HG02623 (cell line): ENCODE results near the gene MRPL14.

Source experiments
- ATAC-seq: cut with Tn5 transposase; IDR thresholded peaks from one replicate; pipeline ENCODE4 v1.9.1; 2021; ENCODE audit warnings: moderate library complexity; ENCODE audit not compliant: unreplicated experiment

The MRPL14 gene

DNA sequence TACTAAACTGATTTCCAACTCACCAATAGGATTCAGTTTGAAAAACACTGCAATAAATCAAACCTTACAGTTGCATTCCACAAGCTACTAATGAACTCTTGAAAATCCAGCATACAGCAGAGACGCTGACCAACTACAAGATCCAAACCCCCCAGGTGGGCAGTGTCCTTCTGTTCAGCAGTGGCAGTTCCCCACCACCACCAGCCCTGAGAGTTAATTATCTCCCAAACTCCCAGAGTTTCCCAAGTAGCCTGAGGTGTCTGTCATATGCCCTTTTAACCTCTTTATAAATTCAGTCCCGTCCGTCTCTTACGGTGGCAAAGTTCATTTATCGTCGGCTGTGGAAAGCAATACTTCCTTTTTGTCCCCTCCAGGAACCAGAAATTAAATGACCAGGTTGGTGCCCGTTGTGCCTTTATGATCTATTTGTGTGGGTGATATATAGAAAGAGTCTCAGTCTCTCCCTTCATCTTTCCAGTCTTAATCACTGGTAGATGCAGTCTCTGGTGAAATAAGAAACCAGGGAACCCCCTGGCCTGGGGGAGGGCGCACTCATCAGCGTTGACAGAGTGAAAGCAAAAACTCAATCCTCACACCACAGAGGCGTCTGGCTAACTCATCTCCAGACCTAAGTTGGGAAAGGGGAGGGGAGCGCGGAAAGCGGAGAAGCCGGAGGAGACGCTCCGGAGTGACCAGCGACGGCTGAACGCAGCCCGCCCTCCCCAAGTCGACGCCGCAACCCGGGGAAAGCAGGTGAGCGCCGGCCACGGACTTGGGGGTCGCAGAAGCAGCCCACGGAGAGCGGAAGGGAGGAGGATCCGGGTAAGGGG lies 717 bp downstream of the MRPL14 start:
- ATAC-seq = peak; percentile 39

DNA sequence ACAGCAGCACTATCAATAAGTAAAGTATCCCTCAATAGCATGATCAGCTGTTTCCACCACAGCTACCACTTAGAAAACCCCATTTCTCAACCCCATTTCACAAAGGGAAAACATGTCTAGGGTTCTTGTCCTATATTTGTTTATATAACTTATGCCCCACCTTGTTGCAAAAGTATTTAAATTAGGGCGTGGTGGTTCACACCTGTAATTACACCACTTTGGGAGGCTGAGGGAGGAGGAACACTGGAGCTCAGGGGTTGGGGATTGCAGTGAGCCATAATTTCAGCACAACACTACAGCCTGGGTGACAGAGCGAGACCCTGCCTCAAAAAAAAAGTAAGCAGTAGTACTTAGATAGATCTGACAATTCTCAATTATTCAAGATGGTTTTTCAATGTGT lies 3.7 kb downstream of the MRPL14 start:
- no peak for ATAC-seq

DNA sequence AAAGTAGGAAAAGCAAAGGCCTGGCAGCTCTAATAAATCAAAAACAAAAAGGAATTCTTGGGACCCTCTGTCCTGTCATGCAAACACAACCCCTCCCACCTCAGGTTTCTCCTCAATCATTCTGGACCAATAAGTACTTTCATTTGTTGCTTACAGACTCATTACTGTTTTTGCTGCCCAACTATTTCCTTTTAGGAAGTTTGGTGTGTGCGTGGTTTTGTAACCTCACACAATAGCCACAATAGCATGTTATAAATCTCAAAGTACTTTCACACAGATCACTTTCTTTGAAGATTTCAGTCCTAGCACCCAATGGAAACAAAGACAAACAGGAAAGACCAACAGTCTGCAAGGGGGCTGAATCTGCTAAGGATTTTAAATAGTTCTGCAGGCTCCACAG lies 4.5 kb downstream of the MRPL14 start:
- ATAC-seq = no peak

DNA sequence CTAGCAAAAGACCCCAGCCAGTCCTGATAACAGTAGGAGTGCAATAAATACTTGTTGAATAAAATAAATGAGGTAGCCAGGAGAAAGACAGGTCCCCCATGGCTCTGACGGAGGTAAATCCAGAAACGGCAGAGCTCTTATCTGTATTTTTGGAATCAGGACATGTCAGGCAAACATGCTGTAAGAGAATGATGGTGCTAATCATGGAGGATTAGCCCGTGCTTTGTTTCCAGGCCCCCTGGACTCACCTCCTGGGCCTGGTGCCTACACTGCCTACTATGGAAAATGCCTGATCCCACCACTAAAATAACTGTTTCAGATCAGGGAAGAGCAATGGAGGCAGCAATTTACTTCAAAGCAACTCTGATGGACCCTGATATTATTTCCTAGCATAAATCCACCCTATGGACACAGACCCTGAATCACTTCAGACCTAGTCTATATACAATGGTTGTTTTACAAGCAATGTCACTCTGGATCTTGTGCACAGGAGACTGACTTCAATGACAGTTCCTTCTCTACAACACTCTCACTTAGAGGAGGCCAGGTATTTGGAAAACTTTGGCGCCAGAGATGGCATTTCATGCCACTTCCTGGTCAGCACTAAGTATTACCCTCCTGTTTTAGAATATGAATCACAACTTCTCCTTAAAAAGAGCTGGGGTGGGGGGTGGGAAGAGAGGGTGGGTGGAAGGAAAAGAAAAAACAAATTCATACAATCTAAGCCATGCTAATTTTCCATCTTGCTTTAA lies 6.4 kb downstream of the MRPL14 start:
- ATAC-seq = no peak

DNA sequence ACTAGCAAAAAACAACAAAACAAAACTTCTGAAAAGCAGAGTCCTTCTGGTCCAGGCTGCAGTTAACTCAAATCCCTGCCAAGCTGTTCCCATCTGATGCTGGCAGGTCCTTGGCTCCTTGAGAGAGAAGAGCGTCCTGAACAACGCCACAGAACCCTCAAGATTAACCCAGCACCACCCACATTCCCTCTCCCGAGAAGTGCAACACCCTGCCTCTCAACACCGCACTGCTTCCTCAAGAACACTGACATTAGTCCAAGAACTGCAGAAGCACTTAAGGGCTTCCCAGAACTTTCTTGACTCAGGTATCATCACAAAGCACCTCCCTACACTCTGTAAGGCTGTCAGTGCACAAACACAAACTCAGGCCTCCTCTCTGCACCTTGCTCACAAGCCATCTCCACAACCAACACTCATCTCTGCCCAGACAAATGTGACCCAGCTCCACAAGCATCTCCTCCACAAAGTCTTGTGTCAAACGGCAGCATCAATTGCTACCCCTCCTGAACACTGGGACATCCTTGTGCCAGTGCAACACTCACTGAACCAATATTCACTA lies 7.5 kb downstream of the MRPL14 start:
- ATAC-seq = no peak

DNA sequence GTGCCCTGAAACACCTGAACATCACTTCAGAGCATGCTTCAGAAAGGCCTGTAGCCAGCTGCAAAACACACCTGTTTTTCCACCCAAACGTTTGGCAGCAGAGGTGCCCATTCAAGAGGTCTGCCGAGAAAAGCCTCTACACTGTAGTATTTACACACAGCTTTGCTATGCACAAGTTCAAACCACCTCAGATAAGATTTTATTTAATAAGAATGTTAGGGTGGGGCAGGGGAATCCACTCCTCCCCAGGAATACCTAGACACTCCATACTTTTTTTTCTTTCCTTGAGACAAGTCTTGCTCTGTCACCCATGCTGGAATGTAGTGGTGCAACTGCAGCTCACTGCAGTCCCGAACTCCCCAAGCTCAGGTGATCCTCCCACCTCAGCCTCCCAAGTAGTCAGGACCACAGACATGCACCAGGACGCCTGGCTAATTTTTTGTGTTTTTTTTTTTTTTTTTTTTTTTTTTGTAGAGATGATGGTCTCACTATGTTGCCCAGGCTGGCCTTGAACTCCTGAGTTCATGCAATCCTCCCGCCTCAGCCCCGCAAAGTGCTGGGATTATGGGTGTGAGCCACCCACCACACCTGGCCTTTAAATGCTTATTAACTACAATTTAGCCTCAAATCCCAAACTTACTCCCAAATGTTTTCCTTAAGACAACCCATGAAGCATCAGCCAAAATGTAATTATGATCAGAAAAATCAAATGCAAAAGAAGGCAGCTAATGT lies 9.7 kb downstream of the MRPL14 start:
- ATAC-seq = no peak

DNA sequence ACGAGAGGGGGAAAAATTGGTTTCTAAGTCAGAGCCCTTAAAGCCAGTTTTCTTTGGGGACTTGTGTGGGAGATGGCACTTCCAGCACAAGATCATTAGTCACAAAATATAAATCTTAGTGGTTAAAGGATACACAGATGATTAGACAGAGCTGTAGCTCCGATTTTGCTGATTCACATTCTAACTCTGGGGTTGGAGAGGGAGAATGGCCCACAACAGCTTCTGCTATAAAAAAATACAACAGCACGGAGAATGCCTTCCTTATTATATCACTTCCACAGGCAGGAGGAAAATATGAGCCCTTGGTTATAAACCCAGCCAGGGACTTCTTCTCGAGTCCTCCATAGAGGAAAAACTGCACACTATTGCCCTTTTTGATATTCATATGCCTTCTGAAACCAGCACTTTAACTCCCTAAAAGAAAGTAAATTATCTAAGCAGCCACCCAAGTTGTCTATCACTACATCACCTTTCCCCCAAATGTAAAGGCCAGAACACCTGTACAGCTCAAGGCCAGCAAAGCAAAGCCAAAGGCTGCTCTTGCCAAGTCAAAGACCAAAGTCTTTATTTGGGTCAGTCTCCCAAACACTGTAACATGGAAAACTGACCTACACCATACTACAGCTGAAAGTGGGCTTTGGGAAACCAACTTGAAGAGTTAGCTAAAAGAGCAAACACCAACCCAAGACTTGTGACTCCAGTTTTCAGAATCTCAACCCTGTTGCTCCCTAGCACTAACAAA lies 10.4 kb downstream of the MRPL14 start:
- no peak for ATAC-seq

DNA sequence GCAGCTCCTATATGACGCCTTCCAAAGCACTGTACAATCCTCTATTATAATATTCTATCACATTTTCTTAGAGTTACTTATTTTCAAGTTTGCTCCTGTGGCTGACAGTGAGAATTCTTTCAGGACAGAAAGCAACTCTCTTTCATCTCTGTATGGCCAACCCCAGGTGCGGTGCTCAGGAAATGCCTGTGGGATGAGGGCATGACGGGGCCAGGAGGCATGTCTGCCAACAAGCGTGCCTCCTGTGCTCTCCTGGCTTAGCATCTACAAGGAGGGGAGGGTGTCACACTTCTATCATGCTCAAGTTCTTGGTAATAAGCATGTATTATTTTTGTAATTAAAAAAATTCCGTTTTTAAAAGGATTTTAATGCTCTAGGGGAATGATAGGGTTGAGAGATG lies 11.4 kb downstream of the MRPL14 start:
- ATAC-seq = no peak

DNA sequence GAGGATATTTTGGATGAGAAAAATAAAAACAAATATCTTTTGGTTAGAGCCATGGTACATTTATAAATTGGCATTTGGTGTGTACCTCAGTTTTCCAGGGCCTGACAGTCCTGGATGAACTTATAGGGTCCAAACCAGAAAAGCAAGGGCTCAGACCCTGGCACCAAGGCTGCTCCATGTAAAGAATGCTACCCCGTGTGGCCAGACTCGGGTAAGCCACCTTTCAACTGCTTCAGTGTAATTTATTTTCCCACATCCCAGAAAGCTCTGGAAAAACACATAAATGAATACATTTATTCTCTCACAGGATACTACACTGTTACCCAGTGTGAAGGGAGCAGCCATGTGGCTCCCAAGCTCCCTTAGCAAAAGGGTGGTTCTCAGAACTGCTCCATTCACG lies 13.8 kb downstream of the MRPL14 start:
- no peak for ATAC-seq

DNA sequence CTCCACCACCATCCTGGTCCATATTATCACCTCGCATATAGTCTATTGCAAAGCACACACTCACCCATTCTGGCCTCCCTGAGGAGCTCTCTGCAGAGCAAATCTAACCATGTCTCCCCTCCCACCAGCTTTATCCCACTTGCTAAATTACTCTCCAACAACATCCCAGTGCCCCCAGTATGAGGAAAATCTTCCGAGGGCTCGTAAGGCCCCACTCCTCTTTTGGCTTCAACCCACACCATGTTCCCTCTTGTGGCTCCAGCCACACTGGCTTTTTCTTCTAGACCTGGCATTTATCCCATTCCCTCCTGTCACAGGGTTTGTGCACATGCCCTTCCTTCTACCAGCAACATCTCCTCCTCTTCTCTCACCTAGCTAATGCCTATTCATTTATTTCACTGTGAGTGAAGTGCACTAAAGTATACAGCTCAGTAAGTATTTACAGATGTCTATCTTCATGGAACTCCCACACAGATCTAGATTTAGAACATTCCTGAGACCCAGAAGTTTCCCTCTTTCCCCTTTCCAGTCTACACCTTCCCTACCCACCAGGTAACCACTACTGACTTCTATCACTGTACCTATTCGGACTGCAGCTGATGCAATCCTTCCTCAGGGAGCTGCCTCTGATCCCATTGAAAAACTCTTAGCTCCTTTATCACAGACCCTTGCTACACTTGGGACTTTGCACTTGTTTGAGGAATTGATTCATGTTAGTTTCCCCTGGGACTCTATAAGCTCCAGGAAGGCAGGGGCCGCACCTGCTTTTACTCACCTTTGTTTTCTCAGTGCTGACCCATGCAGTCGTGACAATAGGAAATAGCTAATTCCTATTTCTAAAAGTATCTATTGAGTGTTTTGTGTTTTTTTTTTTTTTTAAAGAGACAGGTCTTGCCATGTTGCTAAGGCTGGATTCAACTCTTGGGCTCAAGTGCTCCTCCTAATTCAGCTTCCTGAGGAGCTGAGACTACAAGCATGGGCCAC lies 15.5 kb downstream of the MRPL14 start:
- no peak for ATAC-seq

DNA sequence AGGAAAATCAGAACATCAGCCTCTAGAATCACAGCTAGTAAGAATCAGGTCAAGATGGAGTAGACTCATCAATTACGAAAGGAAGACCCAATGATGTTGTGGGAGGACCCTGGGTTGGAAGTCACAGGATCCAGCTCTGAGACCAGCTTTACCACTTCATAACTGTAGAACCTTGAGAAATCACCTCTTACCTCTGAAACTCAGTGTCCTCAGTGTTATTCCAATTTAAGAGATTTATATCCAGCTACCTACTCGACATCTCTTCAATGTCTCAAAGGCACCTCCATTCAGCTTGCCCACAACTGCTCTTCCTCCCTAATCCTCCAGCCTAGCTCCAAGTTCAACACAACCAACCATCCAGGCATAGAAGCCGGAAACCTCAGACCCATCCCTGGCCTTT lies 16.3 kb downstream of the MRPL14 start:
- no peak for ATAC-seq

DNA sequence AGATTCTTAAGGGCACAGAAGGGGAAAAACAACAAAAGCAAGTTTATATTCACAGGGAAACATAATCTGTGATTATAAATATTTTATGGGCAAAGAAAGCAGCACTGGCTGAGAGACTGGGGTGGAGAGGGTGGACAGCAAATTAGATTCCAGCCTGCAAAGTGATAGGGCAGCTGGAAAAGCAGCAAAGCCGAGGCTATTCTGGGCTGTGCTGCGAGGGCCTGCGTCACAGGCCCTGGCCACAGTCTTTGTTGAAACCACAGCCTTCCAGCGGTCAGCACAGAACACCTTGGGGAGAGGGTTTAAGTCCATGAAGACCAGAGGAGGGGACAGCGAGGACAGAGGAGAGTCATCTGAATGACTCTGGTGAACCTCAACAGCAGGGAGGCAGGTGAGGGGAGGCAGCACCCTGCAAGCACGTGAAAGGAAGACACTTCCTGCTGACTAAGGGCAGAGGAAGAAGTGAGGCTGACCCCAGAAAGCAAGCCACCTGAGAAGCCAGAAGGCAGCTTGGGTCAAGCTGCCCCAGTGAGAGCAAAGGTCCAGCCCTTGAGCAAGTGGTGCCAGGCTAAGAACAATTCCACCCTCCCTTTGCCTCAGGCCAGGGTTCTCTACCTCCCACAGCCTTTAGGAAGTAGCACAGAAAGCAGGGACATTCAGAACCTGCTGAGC lies 17.1 kb downstream of the MRPL14 start:
- no peak for ATAC-seq

DNA sequence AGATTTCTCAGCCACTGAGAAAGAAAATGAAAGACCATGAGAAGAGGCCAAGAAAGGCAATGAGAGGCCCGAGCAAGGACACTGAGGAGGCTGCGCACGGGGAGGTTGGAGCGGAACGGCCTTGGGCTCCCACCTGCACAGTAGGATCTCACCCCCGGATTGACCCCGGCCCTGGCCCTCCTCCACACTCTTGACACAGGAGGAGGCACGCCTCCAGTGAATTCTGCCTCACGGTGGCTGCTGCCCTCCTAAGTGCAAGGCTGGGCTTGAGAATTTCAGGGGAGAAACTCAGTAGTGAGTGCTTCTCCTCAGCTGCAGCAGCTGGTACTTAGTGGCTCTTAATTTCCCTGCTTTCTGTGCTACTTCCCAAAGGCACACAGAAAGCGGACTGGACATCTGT lies 18.0 kb downstream of the MRPL14 start:
- no peak for ATAC-seq

DNA sequence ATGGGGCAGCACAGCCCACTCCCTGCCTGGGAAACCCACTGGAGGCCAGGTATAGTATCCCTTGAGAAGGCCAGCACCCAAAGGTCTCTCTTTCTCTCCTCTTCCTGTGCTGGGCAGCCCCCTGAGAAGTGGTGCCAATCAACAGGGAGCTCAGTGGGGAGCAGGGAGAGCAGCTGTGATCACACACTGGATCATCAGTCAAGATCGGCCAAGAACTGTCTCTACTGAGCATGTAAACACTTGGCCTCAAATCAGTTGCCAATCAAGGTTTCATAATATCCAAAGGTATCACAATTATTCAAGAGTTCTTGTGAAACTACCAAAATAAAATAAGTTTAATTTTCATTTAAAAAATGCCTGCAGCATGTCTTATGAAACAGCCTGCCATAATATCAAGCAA lies 18.8 kb downstream of the MRPL14 start:
- ATAC-seq = no peak

DNA sequence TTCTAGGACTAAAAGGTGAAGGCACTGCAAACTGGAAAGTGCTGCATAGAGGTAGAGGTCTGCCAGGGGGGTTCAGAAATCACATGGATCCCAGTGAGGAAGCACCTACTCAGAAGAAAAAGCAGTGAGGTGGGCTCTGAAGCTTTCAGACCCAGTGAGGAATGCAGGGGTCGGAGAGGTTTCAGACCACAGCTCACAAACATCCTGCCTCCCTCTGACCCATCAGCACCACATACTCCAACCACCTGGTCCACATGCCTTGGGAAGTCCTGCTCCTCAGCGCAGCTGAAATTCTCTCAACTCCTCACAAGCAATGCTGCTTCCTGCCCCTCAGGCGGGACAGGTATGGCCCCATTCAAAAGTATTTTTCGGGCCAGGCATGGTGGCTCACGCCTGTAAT lies 20.2 kb downstream of the MRPL14 start:
- no peak for ATAC-seq

DNA sequence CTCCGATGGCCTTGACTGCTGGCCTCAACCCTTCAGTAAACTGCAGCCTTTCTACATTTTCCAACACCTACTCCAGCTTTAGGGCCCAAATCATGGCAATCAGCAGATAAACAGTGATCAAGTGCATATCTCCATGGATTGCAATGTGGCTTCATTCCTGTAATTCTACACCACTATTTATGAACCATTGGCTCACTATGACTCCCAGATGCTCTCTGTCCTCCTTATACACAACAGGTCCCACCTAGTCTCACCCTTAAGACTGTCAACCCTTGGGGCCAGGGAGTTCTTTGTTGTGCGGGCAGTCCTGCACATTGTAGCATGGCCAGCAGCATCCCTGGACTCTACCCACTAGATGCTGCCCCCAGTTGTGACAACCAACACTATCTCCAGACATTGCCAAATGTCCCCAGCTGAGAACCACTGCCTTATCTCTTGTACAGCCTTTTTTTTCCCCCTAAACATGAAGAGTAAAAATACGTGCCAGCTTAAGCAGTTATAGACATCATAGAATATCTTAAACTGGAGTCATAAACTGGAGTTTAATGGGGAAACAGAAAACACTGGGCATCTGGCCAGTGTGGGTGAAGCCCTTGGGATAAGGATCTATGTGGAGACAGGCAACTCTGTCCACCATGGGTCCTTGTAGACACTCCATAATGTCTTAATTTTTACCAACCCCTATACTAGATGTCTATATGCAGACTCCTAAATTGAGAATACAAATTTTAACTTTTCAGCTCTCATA lies 21.1 kb downstream of the MRPL14 start:
- no peak for ATAC-seq

DNA sequence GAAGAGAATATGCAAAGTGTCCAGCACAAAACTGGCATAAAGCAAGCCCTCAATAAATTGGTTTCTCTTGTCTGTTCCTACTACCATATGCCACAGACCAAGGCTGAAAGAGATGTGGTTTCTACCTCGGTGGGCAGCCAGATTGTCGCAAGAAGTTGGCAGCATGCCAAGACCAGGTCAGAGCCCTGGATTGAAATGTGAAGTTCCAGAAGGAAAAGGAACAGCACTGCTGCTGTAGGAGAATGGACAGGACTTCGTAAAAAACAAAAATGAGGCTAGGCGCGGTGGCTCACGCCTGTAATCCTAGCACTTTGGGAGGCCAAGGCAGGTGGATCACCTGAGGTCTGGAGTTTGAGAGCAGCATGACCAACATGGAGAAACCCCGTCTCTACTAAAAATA lies 22.1 kb downstream of the MRPL14 start:
- ATAC-seq = no peak

DNA sequence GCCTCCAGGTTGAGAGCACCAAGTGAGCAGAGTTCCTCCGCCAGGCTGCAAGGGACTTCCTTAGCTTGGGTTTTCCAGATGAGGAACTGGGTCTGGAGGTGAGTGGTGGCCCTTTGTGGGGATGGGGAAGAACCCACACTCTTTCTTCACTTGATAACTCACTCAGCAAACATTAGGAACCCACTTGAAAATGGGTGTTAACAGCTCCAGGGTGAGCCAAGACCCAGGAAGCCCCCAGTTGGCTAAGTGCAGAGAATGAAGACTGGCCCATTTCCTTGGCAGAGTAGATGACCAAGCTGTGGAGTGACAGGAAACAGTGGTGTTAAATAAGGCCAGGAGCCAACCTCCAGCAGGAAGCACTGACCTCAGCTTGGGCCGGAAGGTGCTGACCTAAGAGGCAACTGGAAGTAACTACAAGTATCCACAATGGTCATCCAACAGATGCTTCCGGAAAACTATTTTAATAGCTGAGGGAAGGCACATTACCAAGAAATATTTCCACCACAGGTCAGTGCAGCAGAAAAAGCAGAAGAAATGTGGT lies 22.7 kb downstream of the MRPL14 start:
- ATAC-seq = no peak
